CMK (cell line): ENCODE results near the gene AZU1.

Source experiments
- DNase-seq: peaks from one replicate; pipeline ENCODE4 v3.0.0-alpha.2; 2010; ENCODE audit warnings: low read depth

AZU1 gene

GRCh38 chr19:797528-798414, 29.9 kb upstream of the AZU1 start:
- DNase-seq, result no peak

GRCh38 chr19:798415-799075, 29.1 kb upstream of the AZU1 start:
- DNase-seq, result no peak

GRCh38 chr19:799076-799881, 28.4 kb upstream of the AZU1 start:
- DNase-seq, result no peak

GRCh38 chr19:800360-801029, 27.1 kb upstream of the AZU1 start:
- no peak for DNase-seq

- no peak for DNase-seq
Measured at GRCh38 chr19:801030-801860, 26.4 kb upstream of the AZU1 start.

GRCh38 chr19:801861-802497, 25.7 kb upstream of the AZU1 start:
- DNase-seq, result no peak

GRCh38 chr19:802498-803098, 25.0 kb upstream of the AZU1 start:
- no peak for DNase-seq

- DNase-seq, result no peak
Measured at GRCh38 chr19:803099-803561, 24.5 kb upstream of the AZU1 start.

- DNase-seq, result no peak
Measured at GRCh38 chr19:803686-804418, 23.8 kb upstream of the AZU1 start.

- DNase-seq, result no peak
Measured at GRCh38 chr19:804419-805165, 23.0 kb upstream of the AZU1 start.

- DNase-seq, result no peak
Measured at GRCh38 chr19:805166-805551, 22.5 kb upstream of the AZU1 start.

- DNase-seq, result no peak
Measured at GRCh38 chr19:805600-806550, 21.8 kb upstream of the AZU1 start.

GRCh38 chr19:806815-807421, 20.7 kb upstream of the AZU1 start:
- no peak for DNase-seq

GRCh38 chr19:807627-808422, 19.8 kb upstream of the AZU1 start:
- DNase-seq, result no peak

- no peak for DNase-seq
Measured at GRCh38 chr19:808423-808775, 19.2 kb upstream of the AZU1 start.

- no peak for DNase-seq
Measured at GRCh38 chr19:810077-810855, 17.4 kb upstream of the AZU1 start.
